Body of pancreas (tissue), 4 donors: ENCODE data around the gene OOSP1. TPM values are rescaled to one million over a fixed set of nuclear protein-coding genes. Genes with fewer than 3 reads are reported as not detected.
A peak's percentile ranks its signal among the peaks of the same experiment; 100 is the strongest.

Experiments
- ATAC-seq: fragments of 150-250 bp; one replicate; pipeline ENCODE4 v1.9.1; 2016
- DNase-seq, 4 donors: peaks; one replicate each; pipeline ENCODE4 v3.0.0-alpha.2; 2019
- H3K27ac ChIP-seq, 4 donors: fragments of 200-600 bp; sonication (generic); 1 replicate in 3 of 4; 2 replicates in 1 of 4; pipeline versions ENCODE4 v1.5.1 to v1.6.1; 2016 to 2019; ENCODE audit warnings: mild to moderate bottlenecking in 1 of 4, mixed read lengths in 1 of 4, moderate library complexity in 1 of 4
- H3K27me3 ChIP-seq, 2 donors: fragments of 200-600 bp; sonication (generic); one replicate each; pipeline ENCODE4 v1.6.0; 2016; ENCODE audit warnings: mild to moderate bottlenecking in 1 of 2
- H3K36me3 ChIP-seq, 2 donors: fragments of 200-600 bp; sonication (generic); replicated peaks in 1 of 2; 2 replicates each; pipeline ENCODE4 v1.5.1; 2016; ENCODE audit warnings: low read depth in 2 of 2; ENCODE audit not compliant: insufficient read depth in 1 of 2
- H3K4me1 ChIP-seq: fragments of 200-600 bp; sonication (generic); one replicate; pipeline ENCODE4 v1.6.0; 2016
- H3K4me3 ChIP-seq, 2 donors: fragments of 200-600 bp; sonication (generic); 1 replicate in 1 of 2; 2 replicates in 1 of 2; pipeline ENCODE4 v1.5.1; 2016 to 2019
- H3K9me3 ChIP-seq, 3 donors: fragments of 200-600 bp; sonication (generic); 1 replicate in 2 of 3; 2 replicates in 1 of 3; pipeline ENCODE4 v1.5.1; 2016
- POLR2A ChIP-seq, 3 donors: fragments of 450-650 bp; IDR thresholded peaks; one replicate each; pipeline ENCODE4 v1.6.1; 2016; ENCODE audit warnings: antibody characterized with exemption in 3 of 3, mild to moderate bottlenecking in 2 of 3
- WGBS, 2 donors: methylation state at CpG; one replicate each; pipeline ENCODE4 v1.1.5; 2017; 5-methylcytosine and 5-hydroxymethylcytosine counted together
- intact Hi-C: fragments of 100-400 bp; cut with DNase I; formaldehyde crosslinking; loops from one replicate; pipeline ENCODE4 v1.15.1; 2023
- total RNA-seq, 2 donors: library from RNA; depleted of rRNA; stranded (reverse); fragments of >200 nt; gene quantifications; one replicate each; pipeline ENCODE4 v1.1.0, GENCODE V29; 2016
- TF ChIP-seq, protein P1 (sequence below), 7 experiments: fragments of 450-650 bp in 4 of 7; fragments of 200-600 bp in 3 of 7; sonication (generic) in 3 of 7; IDR thresholded peaks; one replicate each; pipeline ENCODE4 v1.5.1; 2016 to 2019; ENCODE audit warnings: antibody characterized with exemption in 7 of 7

Gene OOSP1
- total RNA-seq, 2 donors from 2014 or later, result not detected

DNA sequence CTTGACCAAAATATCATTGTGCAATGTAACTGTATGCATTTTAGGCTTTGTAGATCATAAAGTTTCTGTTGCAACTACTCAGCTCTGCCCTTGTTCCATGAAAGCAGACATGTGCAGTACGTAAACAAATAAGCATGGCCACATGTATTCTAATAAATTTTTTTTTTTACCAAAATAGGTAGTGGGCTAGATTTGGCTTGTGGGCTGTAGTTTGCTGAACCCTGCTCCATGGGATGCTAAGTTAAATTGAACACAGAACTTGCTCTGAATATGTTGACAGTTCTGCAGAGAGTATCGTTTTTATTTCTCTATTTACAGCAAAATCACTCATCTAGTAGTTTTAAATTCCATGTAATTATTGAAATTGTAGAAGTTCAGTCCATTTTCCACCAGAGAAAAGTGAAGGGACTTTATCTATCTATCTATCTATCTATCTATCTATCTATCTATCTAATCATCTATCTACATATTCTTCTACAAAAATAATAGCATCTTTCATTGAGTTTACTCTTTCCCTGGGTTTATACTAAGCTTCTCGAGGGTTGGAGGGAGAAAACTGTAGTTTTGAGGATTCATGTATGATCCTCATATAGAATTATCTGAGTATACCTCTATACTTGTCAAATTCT lies 16.1 kb downstream of the OOSP1 start:
- no peak for ATAC-seq
- TF ChIP-seq, protein P1, sequence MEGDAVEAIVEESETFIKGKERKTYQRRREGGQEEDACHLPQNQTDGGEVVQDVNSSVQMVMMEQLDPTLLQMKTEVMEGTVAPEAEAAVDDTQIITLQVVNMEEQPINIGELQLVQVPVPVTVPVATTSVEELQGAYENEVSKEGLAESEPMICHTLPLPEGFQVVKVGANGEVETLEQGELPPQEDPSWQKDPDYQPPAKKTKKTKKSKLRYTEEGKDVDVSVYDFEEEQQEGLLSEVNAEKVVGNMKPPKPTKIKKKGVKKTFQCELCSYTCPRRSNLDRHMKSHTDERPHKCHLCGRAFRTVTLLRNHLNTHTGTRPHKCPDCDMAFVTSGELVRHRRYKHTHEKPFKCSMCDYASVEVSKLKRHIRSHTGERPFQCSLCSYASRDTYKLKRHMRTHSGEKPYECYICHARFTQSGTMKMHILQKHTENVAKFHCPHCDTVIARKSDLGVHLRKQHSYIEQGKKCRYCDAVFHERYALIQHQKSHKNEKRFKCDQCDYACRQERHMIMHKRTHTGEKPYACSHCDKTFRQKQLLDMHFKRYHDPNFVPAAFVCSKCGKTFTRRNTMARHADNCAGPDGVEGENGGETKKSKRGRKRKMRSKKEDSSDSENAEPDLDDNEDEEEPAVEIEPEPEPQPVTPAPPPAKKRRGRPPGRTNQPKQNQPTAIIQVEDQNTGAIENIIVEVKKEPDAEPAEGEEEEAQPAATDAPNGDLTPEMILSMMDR (IDR thresholded peaks at IDR 0.05), result no peak
- no peak for TF ChIP-seq POLR2A (IDR thresholded peaks at IDR 0.05)
- Histone ChIP-seq H3K27me3 (no peaks in the 10 kb centered on the region), H3K27ac (no peak overlapping the region), H3K36me3 (no peaks in the 10 kb centered on the region), H3K9me3 (no peaks in the 10 kb centered on the region), H3K4me3 (no peak overlapping the region), H3K4me1 (no peaks in the 10 kb centered on the region)
- DNase-seq, result no peak
- WGBS, 2 donors, result 77 to 84% methylated on average over 3 of the region's 3 CpGs
- intact Hi-C loops, result no loop called here

DNA sequence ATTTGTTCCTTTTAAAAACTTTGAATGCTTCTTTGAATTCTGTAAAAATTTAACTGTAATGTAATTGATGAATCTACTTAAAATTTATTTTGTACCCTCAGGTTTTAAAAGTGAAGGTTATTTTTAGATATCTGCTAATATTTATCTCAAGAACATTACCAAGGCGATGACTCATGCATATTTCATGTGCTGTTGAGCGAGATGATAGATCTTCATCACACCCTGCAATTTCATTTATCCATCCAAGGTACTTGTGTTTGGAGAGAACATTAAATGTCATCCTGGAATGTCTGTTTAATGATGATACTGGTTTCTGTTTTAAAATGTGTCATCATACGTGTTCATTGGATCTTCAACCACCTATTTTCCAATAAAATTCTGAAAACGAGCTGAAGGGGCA lies 18.9 kb downstream of the OOSP1 start:
- Histone ChIP-seq H3K27ac (no peak overlapping the region), H3K4me3 (no peak overlapping the region), H3K36me3 (no peaks in the 10 kb centered on the region), H3K9me3 (no peaks in the 10 kb centered on the region), H3K4me1 (peaks cover 20% of the 10 kb centered on the region), H3K27me3 (no peaks in the 10 kb centered on the region)
- 75 to 80% methylated on average over 4 of the region's 4 CpGs for WGBS, 2 donors
- intact Hi-C loops, result no loop called here
- DNase-seq, result no peak
- TF ChIP-seq, protein P1 (IDR thresholded peaks at IDR 0.05), result no peak
- TF ChIP-seq POLR2A (IDR thresholded peaks at IDR 0.05), result no peak
- ATAC-seq, result no peak

DNA sequence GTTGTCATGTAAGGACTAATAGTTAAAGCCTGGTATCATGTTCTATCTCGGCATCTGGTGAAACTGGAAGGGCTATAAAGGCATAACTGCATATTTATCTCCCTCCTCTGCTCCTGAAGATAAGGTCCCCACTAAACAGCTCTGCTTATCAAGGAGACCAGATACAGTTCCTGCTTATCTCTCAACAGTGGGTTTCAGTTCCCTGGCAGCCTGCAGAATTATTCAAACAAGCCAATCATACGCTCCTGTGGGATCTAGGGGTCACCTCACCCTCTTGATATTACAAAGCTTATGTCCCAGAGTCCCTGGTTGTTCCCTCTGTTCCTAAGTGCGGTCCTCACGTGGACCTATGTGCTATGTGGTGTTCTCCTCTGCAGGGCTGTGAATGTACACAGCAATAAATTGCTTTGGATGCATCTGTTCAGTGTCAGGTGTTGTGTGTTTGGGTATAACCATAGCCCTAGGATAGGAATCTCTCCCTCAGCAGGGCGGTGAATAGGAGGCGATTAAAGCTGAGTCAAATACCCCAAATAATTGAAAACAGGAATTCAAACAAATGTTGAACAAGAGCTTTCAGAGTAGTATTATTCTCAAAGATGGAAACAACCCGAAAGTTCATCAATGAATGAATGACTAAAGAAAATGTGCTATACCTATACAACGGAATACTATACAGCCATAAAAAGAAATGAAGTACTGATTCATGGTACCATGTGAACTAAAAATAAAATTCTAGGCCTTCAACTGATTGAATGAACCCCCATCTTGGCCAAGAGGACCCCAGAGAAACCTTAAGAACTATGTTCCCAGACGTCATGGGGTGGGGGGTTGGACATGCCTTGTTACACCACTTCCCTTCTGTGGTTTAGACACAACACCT lies 22.5 kb downstream of the OOSP1 start:
- H3K27ac ChIP-seq, result peak overlapping the region in 3 of 4 donors; percentile 39 to 54 (median 53)
- H3K4me1 ChIP-seq, result peaks cover 33% of the 10 kb centered on the region
- H3K36me3 ChIP-seq, result no peaks in the 10 kb centered on the region
- H3K9me3 ChIP-seq, result no peaks in the 10 kb centered on the region
- TF ChIP-seq, protein P1 (IDR thresholded peaks at IDR 0.05), result no peak
- TF ChIP-seq POLR2A (IDR thresholded peaks at IDR 0.05), result no peak
- 54 to 57% methylated on average over 9 of the region's 9 CpGs for WGBS, 2 donors
- intact Hi-C loops, result no loop called here
- no peak overlapping the region for H3K4me3 ChIP-seq
- ATAC-seq (no peak), DNase-seq (no peak)
- H3K27me3 ChIP-seq, result no peaks in the 10 kb centered on the region

DNA sequence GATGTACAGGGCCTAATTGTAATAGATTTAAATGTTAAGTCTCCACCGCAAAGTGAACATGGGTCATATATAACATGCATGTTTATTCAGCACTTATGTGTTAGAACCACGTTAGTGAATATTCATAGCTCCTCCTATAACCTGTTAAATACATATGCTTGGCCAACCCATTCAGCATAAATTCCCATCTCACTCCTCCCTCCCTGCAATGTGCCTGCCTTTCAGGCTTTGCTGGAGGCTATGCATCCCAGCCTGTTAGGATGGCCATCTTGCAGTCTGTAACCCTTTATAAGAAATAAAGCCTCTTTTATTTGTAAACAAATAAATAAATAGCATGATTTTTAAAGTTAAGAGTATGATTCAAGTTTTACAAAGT lies 23.9 kb downstream of the OOSP1 start:
- peaks cover 38% of the 10 kb centered on the region for H3K4me1 ChIP-seq
- ATAC-seq, result no peak
- 51 to 55% methylated on average over 2 of the region's 2 CpGs for WGBS, 2 donors
- intact Hi-C loops, result no loop called here
- no peaks in the 10 kb centered on the region for H3K36me3 ChIP-seq
- peak overlapping the region in 3 of 4 donors; percentile 24 to 54 (median 50) for H3K27ac ChIP-seq
- TF ChIP-seq, protein P1 (IDR thresholded peaks at IDR 0.05), result no peak
- no peak for TF ChIP-seq POLR2A (IDR thresholded peaks at IDR 0.05)
- H3K27me3 ChIP-seq, result no peaks in the 10 kb centered on the region
- DNase-seq, result no peak
- no peak overlapping the region for H3K4me3 ChIP-seq
- H3K9me3 ChIP-seq, result no peaks in the 10 kb centered on the region
